ENCODE measurements around the gene LMBR1. TPM values are rescaled to one million over a fixed set of nuclear protein-coding genes. Genes with fewer than 3 reads are reported as not detected.
"Not testable (repeated sequence)": the region's sequence is repeated elsewhere in the genome, so short reads cannot be mapped to it uniquely, and the experiment has no call there.

The LMBR1 gene
- total and polyA plus RNA-seq, 2 of the 13 experiments (the other 11 are each of a cell fraction or from before 2014, with no cell fraction given) = 20.9 to 39.6 TPM

- H3K9me3 ChIP-seq (ENCODE audit: low read length); ATAC-seq; H3K4me2 ChIP-seq (ENCODE audit: low read depth, low read length); intact Hi-C loops (cut with micrococcal nuclease; ENCODE audit: unreplicated experiment); H3K36me3 ChIP-seq (replicated peaks in 1 of 2; ENCODE audit: control insufficient read depth in 1 of 2, insufficient read depth in 2 of 2, low read length in 2 of 2); H3K27ac ChIP-seq (ENCODE audit: extremely low read length, insufficient read depth, low read length); in situ Hi-C loops (cut with HindIII; ENCODE audit: extremely low pct_ligation_motif_present, low pct_unique_long_range_greater_than_20kb); CTCF ChIA-PET (ENCODE audit: low intra/inter-chr PET ratio, low total read pairs); H3K27me3 ChIP-seq (ENCODE audit: control insufficient read depth in 1 of 2, insufficient read depth in 2 of 2, low read length in 2 of 2); H4K20me1 ChIP-seq (ENCODE audit: insufficient read depth, low read length); BruUV-seq (replicated peaks); DNase-seq (ENCODE audit: low spot score); POLR2A ChIA-PET; H3K4me1 ChIP-seq (ENCODE audit: insufficient read depth, low read length); H3K4me3 ChIP-seq (replicated peaks in 1 of 3; ENCODE audit: insufficient read depth in 1 of 3, low read depth in 2 of 3, low read length in 3 of 3); FAIRE-seq; H2AFZ ChIP-seq (ENCODE audit: low read length); H3K9ac ChIP-seq (ENCODE audit: insufficient read depth, low read depth, low read length): not testable (repeated sequence)
- TF ChIP-seq MAFF (IDR thresholded peaks at IDR 0.05; ENCODE audit: low read depth, low read length) (peak; percentile 57), MAFK (conservative IDR thresholded peaks at IDR 0.05 in 1 of 2, IDR thresholded peaks at IDR 0.05 in 1 of 2; ENCODE audit: low read length in 2 of 2) (peak; percentile 47 to 80)
- peaks cover 28% of the 10 kb centered on the region for H3K79me2 ChIP-seq (ENCODE audit: insufficient read depth, low read length)
- WGBS (ENCODE audit: low lambda C conversion rate) = 100% methylated on average over 8 of the region's 8 CpGs
These were observed 24.6 kb downstream of the LMBR1 start for GRCh38 chr7:156868363-156868762.

GRCh38 chr7:156865493-156865892 is 27.5 kb downstream of the LMBR1 start:
- no peak overlapping the region for H2AFZ ChIP-seq (ENCODE audit: low read length)
- in situ Hi-C loops (cut with HindIII; ENCODE audit: extremely low pct_ligation_motif_present, low pct_unique_long_range_greater_than_20kb) = no loop called here
- FAIRE-seq = no peak
- H3K27me3 ChIP-seq (ENCODE audit: control insufficient read depth in 1 of 2, insufficient read depth in 2 of 2, low read length in 2 of 2) = no peaks in the 10 kb centered on the region
- H3K79me2 ChIP-seq (ENCODE audit: insufficient read depth, low read length) = peaks cover 25% of the 10 kb centered on the region
- CTCF ChIA-PET (ENCODE audit: low intra/inter-chr PET ratio, low total read pairs) = no interaction called here
- 0% methylated on average over 1 of the region's 1 CpG for WGBS (ENCODE audit: low lambda C conversion rate)
- peaks cover 20% of the 10 kb centered on the region; the same call in 1 of the 2 replicates for H3K9me3 ChIP-seq (ENCODE audit: low read length)
- H4K20me1 ChIP-seq (ENCODE audit: insufficient read depth, low read length) = no peaks in the 10 kb centered on the region
- BruUV-seq (replicated peaks) = no TSS peak
- TF ChIP-seq ATF3 (CRISPR knock-in tag; IDR thresholded peaks at IDR 0.05) (no peak), KMT2A (CRISPR knock-in tag; IDR thresholded peaks at IDR 0.05) (no peak), ZNF747 (CRISPR knock-in tag; IDR thresholded peaks at IDR 0.05; ENCODE audit: borderline replicate concordance) (no peak), ZNF557 (CRISPR knock-in tag; IDR thresholded peaks at IDR 0.05) (no peak), ZBTB20 (CRISPR knock-in tag; IDR thresholded peaks at IDR 0.05; ENCODE audit: borderline replicate concordance, low read depth) (no peak)
- no peak overlapping the region for H3K27ac ChIP-seq (ENCODE audit: extremely low read length, insufficient read depth, low read length)
- no peak overlapping the region for H3K4me2 ChIP-seq (ENCODE audit: low read depth, low read length)
- POLR2A ChIA-PET = no interaction called here
- ATAC-seq = no peak
- DNase-seq (ENCODE audit: low spot score) = no peak
- H3K4me1 ChIP-seq (ENCODE audit: insufficient read depth, low read length) = no peaks in the 10 kb centered on the region
- no peak overlapping the region for H3K4me3 ChIP-seq (replicated peaks in 1 of 3; ENCODE audit: insufficient read depth in 1 of 3, low read depth in 2 of 3, low read length in 3 of 3)
- no peak overlapping the region for H3K9ac ChIP-seq (ENCODE audit: insufficient read depth, low read depth, low read length)
- H3K36me3 ChIP-seq (replicated peaks in 1 of 2; ENCODE audit: control insufficient read depth in 1 of 2, insufficient read depth in 2 of 2, low read length in 2 of 2) = peaks cover 0 to 14% of the 10 kb centered on the region in 2 experiments; a peak in 2 of 5 replicates
- intact Hi-C loops (cut with micrococcal nuclease; ENCODE audit: unreplicated experiment) = no loop called here

Data from HepG2 (cell line).